Right lobe of liver (tissue), 4 donors: Measurements from ENCODE around the gene BTG2.

Experiments used
- POLR2A ChIP-seq: fragments of 450-650 bp; IDR thresholded peaks from one replicate; pipeline ENCODE4 v1.6.1; 2017; ENCODE audit warnings: antibody characterized with exemption, mild to moderate bottlenecking
- TF ChIP-seq, protein P1 (sequence below), 4 donors: fragments of 200-600 bp in 3 of 4; fragments of 450-650 bp in 1 of 4; IDR thresholded peaks; one replicate each; pipeline versions ENCODE4 v1.5.1 to v1.8.0; 2016 to 2022; ENCODE audit warnings: antibody characterized with exemption in 4 of 4, mild to moderate bottlenecking in 2 of 4
- donor health status: DM: no; HTN: no; CAD: no.
- donor health status: DM: no; HTN: no; CAD: no.
- donor health status: DM: no; HTN: yes; CAD: no.

- TF ChIP-seq, protein P1, sequence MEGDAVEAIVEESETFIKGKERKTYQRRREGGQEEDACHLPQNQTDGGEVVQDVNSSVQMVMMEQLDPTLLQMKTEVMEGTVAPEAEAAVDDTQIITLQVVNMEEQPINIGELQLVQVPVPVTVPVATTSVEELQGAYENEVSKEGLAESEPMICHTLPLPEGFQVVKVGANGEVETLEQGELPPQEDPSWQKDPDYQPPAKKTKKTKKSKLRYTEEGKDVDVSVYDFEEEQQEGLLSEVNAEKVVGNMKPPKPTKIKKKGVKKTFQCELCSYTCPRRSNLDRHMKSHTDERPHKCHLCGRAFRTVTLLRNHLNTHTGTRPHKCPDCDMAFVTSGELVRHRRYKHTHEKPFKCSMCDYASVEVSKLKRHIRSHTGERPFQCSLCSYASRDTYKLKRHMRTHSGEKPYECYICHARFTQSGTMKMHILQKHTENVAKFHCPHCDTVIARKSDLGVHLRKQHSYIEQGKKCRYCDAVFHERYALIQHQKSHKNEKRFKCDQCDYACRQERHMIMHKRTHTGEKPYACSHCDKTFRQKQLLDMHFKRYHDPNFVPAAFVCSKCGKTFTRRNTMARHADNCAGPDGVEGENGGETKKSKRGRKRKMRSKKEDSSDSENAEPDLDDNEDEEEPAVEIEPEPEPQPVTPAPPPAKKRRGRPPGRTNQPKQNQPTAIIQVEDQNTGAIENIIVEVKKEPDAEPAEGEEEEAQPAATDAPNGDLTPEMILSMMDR (IDR thresholded peaks at IDR 0.05), result no peak
- TF ChIP-seq POLR2A, result no peak
Measured at GRCh38 chr1:203325418-203326091, 20.2 kb downstream of the BTG2 start.
